ENCODE data around the gene HSPA4. TPM values are rescaled to one million over a fixed set of nuclear protein-coding genes. Genes with fewer than 3 reads are reported as not detected.
"Not testable (repeated sequence)": the region's sequence is repeated elsewhere in the genome, so short reads cannot be mapped to it uniquely, and the experiment has no call there.

Gene HSPA4
- total RNA-seq, 3 donors from 2014 or later: 258 to 302 (median 277) TPM

- Mint-ChIP-seq H3K4me3 (no peak overlapping the region), H3K4me1 (ENCODE audit: low read depth) (peaks cover 51% of the 10 kb centered on the region)
- ATAC-seq: no peak
Measured at GRCh38 chr5:133062276-133062675, 10.5 kb downstream of the HSPA4 start.

GRCh38 chr5:133063965-133064364 is 12.2 kb downstream of the HSPA4 start:
- peaks cover 26% of the 10 kb centered on the region for H3K36me3 Mint-ChIP-seq (ENCODE audit: insufficient read depth)
- H3K4me3 Mint-ChIP-seq: no peak overlapping the region
- ATAC-seq (no peak), DNase-seq (no peak)
- no peaks in the 10 kb centered on the region for H3K27me3 Mint-ChIP-seq (ENCODE audit: low read depth)
- H3K9me3 Mint-ChIP-seq: no peaks in the 10 kb centered on the region
- H3K4me1 Mint-ChIP-seq (ENCODE audit: low read depth): peaks cover 40% of the 10 kb centered on the region

More at GRCh38 chr5:133062276-133062675, 10.5 kb downstream of the HSPA4 start:
- no peaks in the 10 kb centered on the region for H3K27me3 Mint-ChIP-seq (ENCODE audit: low read depth)
- DNase-seq: no peak
- no peaks in the 10 kb centered on the region for H3K9me3 Mint-ChIP-seq
- peaks cover 13% of the 10 kb centered on the region for H3K36me3 Mint-ChIP-seq (ENCODE audit: insufficient read depth)

GRCh38 chr5:133065471-133065870 is 13.7 kb downstream of the HSPA4 start:
- ATAC-seq: no peak
- H3K4me3 Mint-ChIP-seq: no peak overlapping the region
- no peaks in the 10 kb centered on the region for H3K27me3 Mint-ChIP-seq (ENCODE audit: low read depth)
- no peak for DNase-seq
- peaks cover 30% of the 10 kb centered on the region for H3K4me1 Mint-ChIP-seq (ENCODE audit: low read depth)
- no peaks in the 10 kb centered on the region for H3K9me3 Mint-ChIP-seq
- peaks cover 30% of the 10 kb centered on the region for H3K36me3 Mint-ChIP-seq (ENCODE audit: insufficient read depth)

GRCh38 chr5:133066045-133066444 is 14.2 kb downstream of the HSPA4 start:
- H3K4me3 Mint-ChIP-seq: no peak overlapping the region
- no peaks in the 10 kb centered on the region for H3K27me3 Mint-ChIP-seq (ENCODE audit: low read depth)
- DNase-seq (no peak), ATAC-seq (no peak)
- peaks cover 29% of the 10 kb centered on the region for H3K4me1 Mint-ChIP-seq (ENCODE audit: low read depth)
- peaks cover 34% of the 10 kb centered on the region for H3K36me3 Mint-ChIP-seq (ENCODE audit: insufficient read depth)
- H3K9me3 Mint-ChIP-seq: no peaks in the 10 kb centered on the region

GRCh38 chr5:133072021-133072420 is 20.2 kb downstream of the HSPA4 start:
- DNase-seq (no peak), ATAC-seq (no peak)
- no peaks in the 10 kb centered on the region for H3K27me3 Mint-ChIP-seq (ENCODE audit: low read depth)
- H3K9me3 Mint-ChIP-seq: no peaks in the 10 kb centered on the region
- peaks cover 56% of the 10 kb centered on the region for H3K36me3 Mint-ChIP-seq (ENCODE audit: insufficient read depth)
- H3K4me1 Mint-ChIP-seq (ENCODE audit: low read depth): peaks cover 10% of the 10 kb centered on the region
- H3K4me3 Mint-ChIP-seq: no peak overlapping the region

- ATAC-seq: no peak
- Mint-ChIP-seq H3K9me3 (no peaks in the 10 kb centered on the region), H3K27me3 (ENCODE audit: low read depth) (no peaks in the 10 kb centered on the region), H3K4me3 (no peak overlapping the region), H3K4me1 (ENCODE audit: low read depth) (peaks cover 20% of the 10 kb centered on the region), H3K36me3 (ENCODE audit: insufficient read depth) (peaks cover 45% of the 10 kb centered on the region)
- no peak for DNase-seq
Measured at GRCh38 chr5:133075572-133076536, 24.0 kb downstream of the HSPA4 start.

- Mint-ChIP-seq H3K4me3 (no peak overlapping the region), H3K9me3 (no peaks in the 10 kb centered on the region), H3K4me1 (ENCODE audit: low read depth) (peaks cover 23% of the 10 kb centered on the region), H3K36me3 (ENCODE audit: insufficient read depth) (peaks cover 36% of the 10 kb centered on the region), H3K27me3 (ENCODE audit: low read depth) (no peaks in the 10 kb centered on the region)
- no peak for DNase-seq
- ATAC-seq: no peak
Measured at GRCh38 chr5:133079048-133079447, 27.2 kb downstream of the HSPA4 start.

GRCh38 chr5:133081036-133081435 is 29.2 kb downstream of the HSPA4 start:
- DNase-seq (no peak), ATAC-seq (no peak)
- Mint-ChIP-seq H3K4me3 (no peak overlapping the region), H3K36me3 (ENCODE audit: insufficient read depth) (peaks cover 33% of the 10 kb centered on the region), H3K9me3 (no peaks in the 10 kb centered on the region), H3K27me3 (ENCODE audit: low read depth) (no peaks in the 10 kb centered on the region), H3K4me1 (ENCODE audit: low read depth) (peaks cover 20% of the 10 kb centered on the region)

GRCh38 chr5:133081703-133082102 is 29.9 kb downstream of the HSPA4 start:
- peaks cover 33% of the 10 kb centered on the region for H3K36me3 Mint-ChIP-seq (ENCODE audit: insufficient read depth)
- H3K27me3 Mint-ChIP-seq (ENCODE audit: low read depth): no peaks in the 10 kb centered on the region
- no peaks in the 10 kb centered on the region for H3K9me3 Mint-ChIP-seq
- no peak for ATAC-seq
- H3K4me3 Mint-ChIP-seq: no peak overlapping the region
- peaks cover 20% of the 10 kb centered on the region for H3K4me1 Mint-ChIP-seq (ENCODE audit: low read depth)
- no peak for DNase-seq

GRCh38 chr5:133082128-133082527 is 30.3 kb downstream of the HSPA4 start:
- peaks cover 35% of the 10 kb centered on the region for H3K36me3 Mint-ChIP-seq (ENCODE audit: insufficient read depth)
- DNase-seq (no peak), ATAC-seq (no peak)
- H3K4me1 Mint-ChIP-seq (ENCODE audit: low read depth): peaks cover 20% of the 10 kb centered on the region
- H3K27me3 Mint-ChIP-seq (ENCODE audit: low read depth): no peaks in the 10 kb centered on the region
- no peak overlapping the region for H3K4me3 Mint-ChIP-seq
- no peaks in the 10 kb centered on the region for H3K9me3 Mint-ChIP-seq

GRCh38 chr5:133083901-133084300 is 32.1 kb downstream of the HSPA4 start:
- H3K4me1 Mint-ChIP-seq (ENCODE audit: low read depth): peaks cover 16% of the 10 kb centered on the region
- DNase-seq (no peak), ATAC-seq (no peak)
- H3K27me3 Mint-ChIP-seq (ENCODE audit: low read depth): no peaks in the 10 kb centered on the region
- no peaks in the 10 kb centered on the region for H3K9me3 Mint-ChIP-seq
- H3K36me3 Mint-ChIP-seq (ENCODE audit: insufficient read depth): peaks cover 39% of the 10 kb centered on the region
- no peak overlapping the region for H3K4me3 Mint-ChIP-seq

GRCh38 chr5:133085171-133085570 is 33.4 kb downstream of the HSPA4 start:
- DNase-seq: not testable (repeated sequence)
- H3K36me3 Mint-ChIP-seq (ENCODE audit: insufficient read depth): peaks cover 37% of the 10 kb centered on the region

GRCh38 chr5:133086366-133086875 is 34.6 kb downstream of the HSPA4 start:
- peaks cover 3% of the 10 kb centered on the region for H3K4me1 Mint-ChIP-seq (ENCODE audit: low read depth)
- H3K27me3 Mint-ChIP-seq (ENCODE audit: low read depth): no peaks in the 10 kb centered on the region
- DNase-seq: no peak
- peaks cover 45% of the 10 kb centered on the region for H3K36me3 Mint-ChIP-seq (ENCODE audit: insufficient read depth)
- no peaks in the 10 kb centered on the region for H3K9me3 Mint-ChIP-seq
- no peak for ATAC-seq
- H3K4me3 Mint-ChIP-seq: no peak overlapping the region

More at GRCh38 chr5:133085171-133085570, 33.4 kb downstream of the HSPA4 start:
- not testable (repeated sequence) for H3K4me1 Mint-ChIP-seq (ENCODE audit: low read depth); ATAC-seq; H3K9me3 Mint-ChIP-seq; H3K4me3 Mint-ChIP-seq; H3K27me3 Mint-ChIP-seq (ENCODE audit: low read depth)

- Mint-ChIP-seq H3K36me3 (ENCODE audit: insufficient read depth) (peaks cover 47% of the 10 kb centered on the region), H3K4me1 (ENCODE audit: low read depth) (no peaks in the 10 kb centered on the region), H3K27me3 (ENCODE audit: low read depth) (no peaks in the 10 kb centered on the region), H3K4me3 (no peak overlapping the region), H3K9me3 (no peaks in the 10 kb centered on the region)
- DNase-seq (no peak), ATAC-seq (no peak)
Measured at GRCh38 chr5:133088064-133088463, 36.3 kb downstream of the HSPA4 start.

GRCh38 chr5:133091034-133091433 is 39.2 kb downstream of the HSPA4 start:
- ATAC-seq (no peak), DNase-seq (no peak)
- peaks cover 55% of the 10 kb centered on the region for H3K36me3 Mint-ChIP-seq (ENCODE audit: insufficient read depth)
- no peaks in the 10 kb centered on the region for H3K4me1 Mint-ChIP-seq (ENCODE audit: low read depth)
- no peak overlapping the region for H3K4me3 Mint-ChIP-seq
- no peaks in the 10 kb centered on the region for H3K9me3 Mint-ChIP-seq
- no peaks in the 10 kb centered on the region for H3K27me3 Mint-ChIP-seq (ENCODE audit: low read depth)
